ENCODE results near the gene LARP6.
A peak's percentile ranks its signal among the peaks of the same experiment; 100 is the strongest.
"Not testable (repeated sequence)": the region's sequence is repeated elsewhere in the genome, so short reads cannot be mapped to it uniquely, and the experiment has no call there.

The LARP6 gene

GRCh38 chr15:70806992-70807712 lies 46.8 kb downstream of the LARP6 start:
- ChIA-PET CTCF (interaction anchor here (1.2 kb wide), 1 partner anchor 8 kb away, joined by 3 read pairs; no protein-coding TSS in a partner anchor), POLR2A (no interaction called here)
- peak; percentile 11 to 45 (median 37) for DNase-seq
- Histone ChIP-seq H3K9me3 (ENCODE audit: control extremely low read depth in 1 of 5, control insufficient read depth in 4 of 5, insufficient read depth in 2 of 5, low read depth in 1 of 5, low read length in 4 of 5) (peaks cover 0 to 1% (median 0%) of the 10 kb centered on the region in 5 experiments), H3K4me3 (ENCODE audit: control insufficient read depth in 1 of 7, extremely low read depth in 1 of 7, insufficient read depth in 4 of 7, low read depth in 2 of 7, low read length in 6 of 7) (no peak overlapping the region), H3K36me3 (ENCODE audit: control insufficient read depth in 4 of 4, insufficient read depth in 4 of 4, low read length in 3 of 4) (no peaks in the 10 kb centered on the region), H3K27me3 (replicated peaks in 2 of 5; ENCODE audit: control insufficient read depth in 4 of 5, insufficient read depth in 5 of 5, low read length in 4 of 5) (peaks cover 0 to 11% (median 0%) of the 10 kb centered on the region in 5 experiments), H3K27ac (ENCODE audit: insufficient read depth in 1 of 2, low read depth in 1 of 2, low read length in 2 of 2, poor library complexity in 1 of 2, severe bottlenecking in 2 of 2) (no peak overlapping the region), H3K4me1 (ENCODE audit: control extremely low read depth in 1 of 4, control insufficient read depth in 4 of 4, insufficient read depth in 4 of 4, low read length in 3 of 4) (peaks cover 0 to 12% (median 9%) of the 10 kb centered on the region in 4 experiments)
- WGBS (ENCODE audit: insufficient coverage) = 61% methylated on average over 8 of the region's 9 CpGs

GRCh38 chr15:70804388-70804787 lies 49.6 kb downstream of the LARP6 start:
- H3K36me3 ChIP-seq (ENCODE audit: control insufficient read depth in 4 of 4, insufficient read depth in 4 of 4, low read length in 3 of 4); H3K4me3 ChIP-seq (ENCODE audit: control insufficient read depth in 1 of 7, extremely low read depth in 1 of 7, insufficient read depth in 4 of 7, low read depth in 2 of 7, low read length in 6 of 7); H3K27ac ChIP-seq (ENCODE audit: insufficient read depth in 1 of 2, low read depth in 1 of 2, low read length in 2 of 2, poor library complexity in 1 of 2, severe bottlenecking in 2 of 2); H3K9me3 ChIP-seq (ENCODE audit: control extremely low read depth in 1 of 5, control insufficient read depth in 4 of 5, insufficient read depth in 2 of 5, low read depth in 1 of 5, low read length in 4 of 5); H3K27me3 ChIP-seq (replicated peaks in 2 of 5; ENCODE audit: control insufficient read depth in 4 of 5, insufficient read depth in 5 of 5, low read length in 4 of 5); DNase-seq; POLR2A ChIA-PET; CTCF ChIA-PET: not testable (repeated sequence)
- WGBS (ENCODE audit: insufficient coverage) = 94% methylated on average over 5 of the region's 9 CpGs
- H3K4me1 ChIP-seq (ENCODE audit: control extremely low read depth in 1 of 4, control insufficient read depth in 4 of 4, insufficient read depth in 4 of 4, low read length in 3 of 4) = peaks cover 0 to 10% (median 9%) of the 10 kb centered on the region in 4 experiments

GRCh38 chr15:70802629-70803028 lies 51.3 kb downstream of the LARP6 start:
- peaks cover 0 to 1% (median 0%) of the 10 kb centered on the region in 5 experiments for H3K9me3 ChIP-seq (ENCODE audit: control extremely low read depth in 1 of 5, control insufficient read depth in 4 of 5, insufficient read depth in 2 of 5, low read depth in 1 of 5, low read length in 4 of 5)
- H3K27me3 ChIP-seq (replicated peaks in 2 of 5; ENCODE audit: control insufficient read depth in 4 of 5, insufficient read depth in 5 of 5, low read length in 4 of 5) = peaks cover 0 to 2% (median 0%) of the 10 kb centered on the region in 5 experiments
- CTCF ChIA-PET = no interaction called here
- H3K27ac ChIP-seq (ENCODE audit: insufficient read depth in 1 of 2, low read depth in 1 of 2, low read length in 2 of 2, poor library complexity in 1 of 2, severe bottlenecking in 2 of 2) = no peak overlapping the region
- H3K4me3 ChIP-seq (ENCODE audit: control insufficient read depth in 1 of 7, extremely low read depth in 1 of 7, insufficient read depth in 4 of 7, low read depth in 2 of 7, low read length in 6 of 7) = no peak overlapping the region
- POLR2A ChIA-PET = no interaction called here
- H3K36me3 ChIP-seq (ENCODE audit: control insufficient read depth in 4 of 4, insufficient read depth in 4 of 4, low read length in 3 of 4) = no peaks in the 10 kb centered on the region
- H3K4me1 ChIP-seq (ENCODE audit: control extremely low read depth in 1 of 4, control insufficient read depth in 4 of 4, insufficient read depth in 4 of 4, low read length in 3 of 4) = peaks cover 0 to 10% (median 9%) of the 10 kb centered on the region in 4 experiments
- no peak for DNase-seq
- WGBS (ENCODE audit: insufficient coverage) = 100% methylated on average over 4 of the region's 4 CpGs

- Histone ChIP-seq H3K27me3 (replicated peaks in 2 of 5; ENCODE audit: control insufficient read depth in 4 of 5, insufficient read depth in 5 of 5, low read length in 4 of 5) (peaks cover 0 to 4% (median 0%) of the 10 kb centered on the region in 5 experiments), H3K4me3 (ENCODE audit: control insufficient read depth in 1 of 7, extremely low read depth in 1 of 7, insufficient read depth in 4 of 7, low read depth in 2 of 7, low read length in 6 of 7) (no peak overlapping the region), H3K27ac (ENCODE audit: insufficient read depth in 1 of 2, low read depth in 1 of 2, low read length in 2 of 2, poor library complexity in 1 of 2, severe bottlenecking in 2 of 2) (no peak overlapping the region), H3K36me3 (ENCODE audit: control insufficient read depth in 4 of 4, insufficient read depth in 4 of 4, low read length in 3 of 4) (no peaks in the 10 kb centered on the region), H3K4me1 (ENCODE audit: control extremely low read depth in 1 of 4, control insufficient read depth in 4 of 4, insufficient read depth in 4 of 4, low read length in 3 of 4) (no peaks in the 10 kb centered on the region), H3K9me3 (ENCODE audit: control extremely low read depth in 1 of 5, control insufficient read depth in 4 of 5, insufficient read depth in 2 of 5, low read depth in 1 of 5, low read length in 4 of 5) (no peaks in the 10 kb centered on the region)
- CTCF ChIA-PET = interaction anchor here (4.0 kb wide), 1 partner anchor 11 kb away, joined by 22 read pairs; no protein-coding TSS in a partner anchor
- no peak for DNase-seq
- WGBS (ENCODE audit: insufficient coverage) = 100% methylated on average over 5 of the region's 5 CpGs
- POLR2A ChIA-PET = no interaction called here
Observed at GRCh38 chr15:70801109-70801508, 52.8 kb downstream of the LARP6 start.

GRCh38 chr15:70799667-70800450 lies 54.1 kb downstream of the LARP6 start:
- Histone ChIP-seq H3K27me3 (replicated peaks in 2 of 5; ENCODE audit: control insufficient read depth in 4 of 5, insufficient read depth in 5 of 5, low read length in 4 of 5) (peaks cover 0 to 4% (median 0%) of the 10 kb centered on the region in 5 experiments), H3K9me3 (ENCODE audit: control extremely low read depth in 1 of 5, control insufficient read depth in 4 of 5, insufficient read depth in 2 of 5, low read depth in 1 of 5, low read length in 4 of 5) (no peaks in the 10 kb centered on the region), H3K4me3 (ENCODE audit: control insufficient read depth in 1 of 7, extremely low read depth in 1 of 7, insufficient read depth in 4 of 7, low read depth in 2 of 7, low read length in 6 of 7) (no peak overlapping the region), H3K36me3 (ENCODE audit: control insufficient read depth in 4 of 4, insufficient read depth in 4 of 4, low read length in 3 of 4) (no peaks in the 10 kb centered on the region), H3K27ac (ENCODE audit: insufficient read depth in 1 of 2, low read depth in 1 of 2, low read length in 2 of 2, poor library complexity in 1 of 2, severe bottlenecking in 2 of 2) (no peak overlapping the region), H3K4me1 (ENCODE audit: control extremely low read depth in 1 of 4, control insufficient read depth in 4 of 4, insufficient read depth in 4 of 4, low read length in 3 of 4) (no peaks in the 10 kb centered on the region)
- ChIA-PET POLR2A (no interaction called here), CTCF (interaction anchor here (0.7 to 4.0 kb wide), 2 partner anchors 10 to 12 kb away, joined by 4 to 22 read pairs; no protein-coding TSS in a partner anchor)
- WGBS (ENCODE audit: insufficient coverage) = 95% methylated on average over 6 of the region's 9 CpGs
- DNase-seq = no peak

GRCh38 chr15:70797464-70797863 lies 56.5 kb downstream of the LARP6 start:
- WGBS (ENCODE audit: insufficient coverage) = 93% methylated on average over 4 of the region's 5 CpGs
- no peak overlapping the region for H3K27ac ChIP-seq (ENCODE audit: insufficient read depth in 1 of 2, low read depth in 1 of 2, low read length in 2 of 2, poor library complexity in 1 of 2, severe bottlenecking in 2 of 2)
- H3K4me1 ChIP-seq (ENCODE audit: control extremely low read depth in 1 of 4, control insufficient read depth in 4 of 4, insufficient read depth in 4 of 4, low read length in 3 of 4) = no peaks in the 10 kb centered on the region
- no peak for DNase-seq
- ChIA-PET CTCF (interaction anchor here (1.2 kb wide), 1 partner anchor 14 kb away, joined by 7 read pairs; no protein-coding TSS in a partner anchor), POLR2A (interaction anchor here (0.5 kb wide), 1 partner anchor 1478 kb away, joined by 3 read pairs; no protein-coding TSS in a partner anchor)
- H3K4me3 ChIP-seq (ENCODE audit: control insufficient read depth in 1 of 7, extremely low read depth in 1 of 7, insufficient read depth in 4 of 7, low read depth in 2 of 7, low read length in 6 of 7) = no peak overlapping the region
- peaks cover 0 to 4% (median 0%) of the 10 kb centered on the region in 5 experiments for H3K27me3 ChIP-seq (replicated peaks in 2 of 5; ENCODE audit: control insufficient read depth in 4 of 5, insufficient read depth in 5 of 5, low read length in 4 of 5)
- H3K9me3 ChIP-seq (ENCODE audit: control extremely low read depth in 1 of 5, control insufficient read depth in 4 of 5, insufficient read depth in 2 of 5, low read depth in 1 of 5, low read length in 4 of 5) = no peaks in the 10 kb centered on the region
- no peaks in the 10 kb centered on the region for H3K36me3 ChIP-seq (ENCODE audit: control insufficient read depth in 4 of 4, insufficient read depth in 4 of 4, low read length in 3 of 4)
